Activated T-cell treated with anti-CD3 and anti-CD28 coated beads for 1 hour (primary cell): ENCODE measurements around the gene PLEKHJ1.
"Not testable (repeated sequence)": the region's sequence is repeated elsewhere in the genome, so short reads cannot be mapped to it uniquely, and the experiment has no call there.

ENCODE experiments used
- DNase-seq: peaks from one replicate; pipeline ENCODE4 v3.0.0-alpha.2; 2020; ENCODE audit warnings: low read depth

The PLEKHJ1 gene

DNA sequence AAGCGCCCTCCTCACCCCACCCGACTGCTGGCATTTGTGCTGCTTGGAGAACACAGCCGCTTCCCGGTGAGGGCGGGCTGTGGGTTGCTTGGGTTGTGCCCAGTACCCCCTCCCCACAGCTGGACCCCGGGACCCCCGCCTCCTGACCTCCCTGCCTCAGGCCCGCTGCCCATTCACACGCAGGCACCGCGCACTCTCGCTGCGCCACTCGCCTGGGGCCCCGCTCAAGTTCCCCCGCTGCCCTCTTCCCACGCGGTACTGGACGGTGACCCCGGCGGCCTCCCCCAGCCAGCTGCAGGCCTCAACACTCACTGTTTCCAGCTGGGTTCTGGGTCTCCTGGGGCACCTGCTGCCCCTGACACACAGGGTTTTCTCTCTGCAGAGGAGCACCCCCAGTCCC lies 16.4 kb downstream of the PLEKHJ1 start:
- no peak for DNase-seq

DNA sequence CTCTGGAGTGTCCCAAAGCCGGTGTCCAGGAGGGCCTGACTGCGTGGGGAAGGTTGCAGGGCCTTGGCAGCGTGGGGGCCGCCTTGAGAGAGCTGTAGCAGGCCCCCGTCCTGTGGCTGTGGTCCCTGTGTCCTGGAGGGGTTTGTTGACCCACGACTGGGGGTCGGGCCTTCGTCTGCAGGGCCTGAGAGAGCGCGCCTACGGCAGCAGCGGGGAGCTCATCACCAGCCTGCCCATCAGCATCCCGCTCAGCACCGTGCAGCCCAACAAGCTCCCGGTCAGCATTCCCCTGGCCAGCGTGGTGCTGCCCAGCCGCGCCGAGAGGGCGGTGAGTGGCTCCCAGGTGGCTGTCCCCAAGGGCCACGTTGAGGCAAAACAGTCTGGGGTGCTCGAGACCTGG lies 18.5 kb downstream of the PLEKHJ1 start:
- DNase-seq = no peak

DNA sequence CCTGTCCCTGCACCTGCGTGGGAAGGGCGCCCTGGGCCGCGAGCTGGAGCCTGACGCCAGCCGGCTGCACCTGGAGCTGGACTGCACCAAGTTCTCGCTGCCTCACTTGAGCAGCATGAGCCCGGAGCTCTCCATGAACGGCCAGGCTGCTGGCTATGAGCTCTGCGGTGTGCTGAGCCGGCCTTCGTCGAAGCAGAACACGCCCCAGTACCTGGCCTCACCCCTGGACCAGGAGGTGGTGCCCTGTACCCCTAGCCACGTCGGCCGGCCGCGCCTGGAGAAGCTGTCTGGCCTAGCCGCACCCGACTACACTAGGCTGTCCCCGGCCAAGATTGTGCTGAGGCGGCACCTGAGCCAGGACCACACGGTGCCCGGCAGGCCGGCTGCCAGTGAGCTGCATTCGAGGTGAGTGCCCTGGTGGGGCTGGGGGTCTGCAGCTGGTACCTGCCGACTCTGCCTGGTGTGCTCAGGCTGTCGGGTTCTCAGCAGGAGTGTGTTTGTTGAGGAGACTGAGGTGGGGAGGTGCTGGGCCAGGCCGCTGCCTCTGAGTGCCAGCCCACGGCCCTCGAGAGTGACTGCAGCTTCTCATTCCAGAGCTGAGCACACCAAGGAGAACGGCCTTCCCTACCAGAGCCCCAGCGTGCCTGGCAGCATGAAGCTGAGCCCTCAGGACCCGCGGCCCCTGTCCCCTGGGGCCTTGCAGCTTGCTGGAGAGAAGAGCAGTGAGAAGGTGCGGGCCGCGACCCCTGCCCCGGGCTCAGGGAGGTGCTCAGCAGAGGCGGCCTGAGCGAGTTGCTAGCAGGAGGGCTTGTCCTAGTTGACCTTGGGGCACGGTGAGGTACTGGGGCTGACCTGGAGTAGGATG lies 19.5 kb downstream of the PLEKHJ1 start:
- DNase-seq = no peak

DNA sequence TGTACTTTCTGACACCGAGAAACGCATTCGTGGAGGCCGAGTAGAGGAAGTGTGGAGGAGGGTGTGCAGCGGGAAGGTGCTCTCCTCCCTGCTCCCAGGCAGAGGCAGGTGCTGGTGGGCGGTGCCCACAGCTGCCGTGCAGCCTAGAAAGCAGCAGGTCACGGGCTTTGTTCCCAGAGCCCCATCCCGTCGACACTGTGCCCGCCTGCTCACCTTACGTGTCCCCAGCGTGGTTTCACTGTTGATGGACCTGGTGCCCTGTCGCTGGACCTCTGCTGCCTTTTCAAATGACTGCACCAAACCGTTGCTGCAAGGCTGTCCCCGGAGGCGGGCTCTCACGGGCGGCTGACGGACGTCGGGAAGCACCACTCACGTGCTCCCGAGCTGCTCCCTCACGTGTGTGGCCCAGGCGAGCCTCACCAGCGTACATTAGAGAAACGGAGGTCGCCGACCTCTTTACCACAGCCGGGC lies 20.8 kb downstream of the PLEKHJ1 start:
- peak; percentile 23 for DNase-seq

DNA sequence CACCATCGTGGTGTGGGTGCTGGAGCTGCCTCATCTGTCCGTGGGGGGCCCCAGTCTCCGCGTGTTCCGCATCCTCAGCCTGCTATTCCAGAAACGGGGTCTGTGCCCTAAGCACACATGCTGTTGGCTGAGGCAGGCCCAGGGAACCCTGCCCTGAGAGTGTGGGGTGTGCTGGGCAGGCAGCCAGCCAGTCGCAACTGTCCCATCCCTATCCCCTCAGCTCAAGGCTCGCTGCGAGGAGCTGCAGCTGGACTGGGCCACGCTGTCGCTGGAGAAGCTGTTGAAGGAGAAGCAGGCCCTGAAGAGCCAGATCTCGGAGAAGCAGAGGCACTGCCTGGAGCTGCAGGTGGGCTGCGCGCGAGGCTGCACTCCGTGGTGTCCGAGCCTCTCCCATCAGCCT lies 21.9 kb downstream of the PLEKHJ1 start:
- DNase-seq = no peak

DNA sequence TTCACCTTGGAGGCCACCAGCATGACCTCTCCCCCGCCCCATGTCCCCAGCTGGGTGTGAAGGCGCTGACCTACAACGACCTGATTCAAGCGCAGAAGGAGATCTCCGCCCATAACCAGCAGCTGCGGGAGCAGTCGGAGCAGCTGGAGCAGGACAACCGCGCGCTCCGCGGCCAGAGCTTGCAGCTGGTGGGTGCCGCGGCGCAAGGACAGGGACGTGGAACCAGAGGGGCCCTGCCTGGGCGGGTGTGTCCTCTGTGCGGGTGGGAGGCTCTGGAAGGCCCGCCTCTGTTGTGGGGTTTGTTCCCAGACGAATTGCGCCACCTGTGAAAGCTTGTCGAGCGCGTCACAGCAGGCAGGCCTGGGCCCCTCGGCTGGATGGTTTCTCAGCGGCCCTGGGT lies 22.3 kb downstream of the PLEKHJ1 start:
- DNase-seq = no peak

DNA sequence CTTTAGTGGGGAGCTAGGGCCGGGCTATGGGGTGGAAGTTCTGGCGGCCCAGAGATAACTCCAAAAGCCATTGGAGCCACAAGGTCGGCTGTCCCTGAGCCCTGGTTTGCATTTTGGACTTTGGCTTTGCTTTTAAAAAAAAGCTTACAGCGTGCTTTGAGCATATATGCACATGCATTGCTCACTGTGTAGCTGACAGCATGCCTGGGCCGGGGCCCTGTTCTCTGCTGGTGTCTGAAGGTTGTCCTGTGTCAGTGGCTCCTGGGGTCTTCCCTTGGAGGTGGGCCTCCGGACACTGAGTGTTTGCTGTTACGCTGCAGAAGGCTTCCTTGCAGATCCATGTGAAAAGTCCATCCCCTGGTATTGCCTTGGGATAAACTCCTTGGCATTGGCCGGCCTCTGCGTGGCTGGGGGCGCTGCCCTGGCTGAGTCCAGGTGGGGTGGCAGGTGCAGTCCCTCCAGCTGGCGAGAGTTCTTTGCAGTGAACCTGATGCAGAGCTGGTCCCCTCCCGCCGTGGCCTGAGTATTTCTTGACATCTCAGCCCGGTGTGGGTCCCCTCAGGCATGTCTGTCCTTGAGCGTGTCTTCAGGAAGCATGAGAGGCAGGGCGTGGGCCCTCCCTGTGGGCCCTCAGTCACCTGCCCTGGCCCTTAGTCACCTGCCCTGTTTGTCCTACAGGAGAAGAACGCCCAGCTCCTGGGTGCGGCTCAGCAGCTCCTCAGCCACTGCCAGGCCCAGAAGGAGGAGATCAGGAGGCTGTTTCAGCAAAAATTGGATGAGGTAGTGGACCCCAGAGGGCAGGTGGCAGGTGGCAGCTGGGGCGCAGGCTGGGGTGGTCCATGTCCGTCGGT lies 23.0 kb downstream of the PLEKHJ1 start:
- no peak for DNase-seq

DNA sequence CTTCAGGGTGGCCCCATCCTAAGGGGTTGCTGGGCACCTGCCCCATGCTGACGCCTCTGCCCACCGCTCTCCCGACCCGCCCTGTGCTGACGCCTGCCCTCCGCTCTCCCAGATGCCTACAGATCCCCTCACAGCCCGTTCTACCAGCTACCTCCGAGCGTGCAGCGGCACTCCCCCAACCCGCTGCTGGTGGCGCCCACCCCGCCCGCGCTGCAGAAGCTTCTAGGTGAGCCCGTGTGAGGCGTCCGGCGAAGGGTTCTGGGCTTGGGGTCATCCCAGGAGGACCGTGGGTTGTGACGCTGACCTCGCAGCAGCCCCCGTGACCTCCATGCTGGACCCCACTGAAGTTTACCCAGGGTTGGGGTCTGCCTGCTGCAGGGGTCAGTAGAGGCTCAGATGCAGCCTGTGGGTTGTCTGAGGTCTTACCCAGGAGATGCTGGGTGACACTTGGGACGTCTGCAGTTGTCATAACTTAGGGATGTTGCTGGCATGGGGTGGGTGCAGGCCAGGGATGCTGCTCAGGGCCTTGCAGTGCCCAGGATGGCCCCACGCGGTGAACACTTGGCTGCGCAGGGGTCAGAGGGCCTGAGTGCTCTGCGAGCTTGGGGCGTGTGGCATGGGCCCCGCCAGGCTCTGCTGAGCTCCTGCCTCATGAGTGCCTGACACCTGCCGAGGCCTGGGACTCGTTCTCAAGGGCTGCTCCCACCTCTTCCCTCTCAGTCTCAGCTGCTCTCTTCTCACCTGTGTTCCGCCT lies 25.0 kb downstream of the PLEKHJ1 start:
- DNase-seq = no peak

DNA sequence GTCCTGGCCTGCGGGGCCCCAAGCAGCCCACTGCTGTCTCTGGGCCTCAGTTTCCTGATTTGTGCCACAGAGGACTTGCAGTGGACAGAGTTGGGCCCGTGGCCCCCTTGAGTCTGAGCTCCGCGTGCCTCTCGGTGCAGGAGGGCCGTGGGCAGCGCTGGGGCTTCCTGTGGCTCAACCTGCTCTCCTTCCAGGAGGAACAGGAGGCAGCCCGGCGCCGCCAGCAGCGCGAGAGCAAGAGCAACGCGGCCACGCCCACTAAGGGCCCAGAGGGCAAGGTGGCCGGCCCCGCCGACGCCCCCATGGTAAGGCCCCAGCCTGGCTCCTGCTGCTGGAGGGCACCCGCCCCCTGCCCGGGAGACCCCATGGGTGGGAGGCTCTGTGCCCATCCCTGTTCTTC lies 25.9 kb downstream of the PLEKHJ1 start:
- DNase-seq = no peak

DNA sequence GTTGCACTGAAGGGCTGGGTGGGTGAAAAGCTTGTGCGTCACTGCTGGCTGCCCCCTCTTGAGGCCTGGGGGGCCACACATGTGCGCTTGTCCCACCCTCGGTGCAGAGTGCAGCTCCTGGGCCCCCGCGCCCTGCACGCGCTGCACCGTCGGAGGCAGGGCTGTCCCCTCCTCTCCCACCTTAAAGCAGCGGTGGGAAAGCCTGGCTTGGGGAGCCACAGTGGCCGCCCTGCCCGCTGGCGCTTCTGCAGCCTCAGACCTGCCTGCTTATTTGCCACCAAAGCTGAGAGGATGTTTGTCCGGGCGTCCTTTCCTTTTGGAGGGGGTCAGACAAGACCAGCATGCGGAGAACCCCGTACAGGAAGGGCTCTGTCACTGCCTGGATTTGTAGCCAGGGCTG lies 26.7 kb downstream of the PLEKHJ1 start:
- no peak for DNase-seq

DNA sequence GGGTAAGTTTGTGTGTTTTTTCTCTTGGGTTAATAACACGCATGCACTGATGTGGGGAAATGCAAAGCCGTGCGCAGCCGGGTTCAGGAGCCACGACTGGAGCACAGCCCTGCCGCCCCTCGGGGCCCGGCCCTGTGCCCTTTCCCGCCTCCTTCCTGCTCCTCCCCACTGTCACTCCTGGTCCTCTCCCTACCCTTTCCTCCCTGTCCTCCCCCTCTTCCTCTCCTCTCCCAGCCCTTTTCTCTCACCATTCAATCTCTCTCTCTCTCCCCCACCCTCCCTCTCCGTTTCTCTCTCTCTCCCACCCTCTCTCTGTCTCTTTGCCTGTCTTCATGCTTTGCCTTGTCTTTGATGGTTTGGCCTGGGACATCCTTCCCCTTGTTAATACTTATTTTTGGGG lies 27.2 kb downstream of the PLEKHJ1 start:
- no peak for DNase-seq

DNA sequence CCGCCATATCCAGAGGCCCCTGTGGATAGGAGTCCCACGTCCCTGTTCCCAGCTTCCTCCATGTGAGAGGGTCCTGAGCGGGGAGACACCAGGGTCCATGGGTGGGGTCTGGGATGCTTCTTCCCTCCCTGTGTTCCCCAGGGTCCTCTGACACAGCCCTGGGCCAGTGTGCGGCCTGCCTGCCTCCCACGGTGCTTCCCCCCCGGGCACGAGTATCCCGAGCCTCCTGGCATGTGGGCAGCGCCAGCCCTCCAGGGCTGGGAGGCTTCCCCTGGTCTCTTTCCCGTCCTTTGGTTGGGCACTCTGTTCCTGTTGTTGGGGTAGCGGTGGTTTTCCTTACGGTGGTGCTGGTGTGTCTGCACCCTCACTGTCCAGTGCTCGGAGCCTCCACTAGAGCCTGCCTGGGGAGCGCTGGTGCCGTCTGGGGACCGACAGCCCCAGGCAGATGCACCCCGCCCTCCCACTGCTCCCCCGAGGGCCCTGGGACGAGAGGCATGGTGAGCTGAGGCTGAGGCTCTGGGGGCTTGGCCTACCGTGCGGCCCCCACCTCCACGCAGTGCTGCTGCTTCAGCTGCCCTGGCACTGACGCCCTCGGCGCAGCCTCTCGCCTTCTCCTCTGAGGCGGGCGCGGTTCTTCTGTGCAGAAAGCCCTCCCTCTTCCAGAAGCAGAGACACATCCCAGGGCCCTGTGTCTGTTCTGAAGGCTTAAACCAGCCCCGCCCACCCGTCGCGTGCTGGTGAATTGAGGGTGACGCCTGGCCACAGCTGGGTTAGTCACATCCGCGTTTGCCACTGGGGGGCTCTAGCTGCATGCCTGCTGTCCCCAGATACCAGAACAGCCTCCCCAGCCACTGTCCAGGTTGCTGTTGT lies 27.9 kb downstream of the PLEKHJ1 start:
- DNase-seq = no peak

DNA sequence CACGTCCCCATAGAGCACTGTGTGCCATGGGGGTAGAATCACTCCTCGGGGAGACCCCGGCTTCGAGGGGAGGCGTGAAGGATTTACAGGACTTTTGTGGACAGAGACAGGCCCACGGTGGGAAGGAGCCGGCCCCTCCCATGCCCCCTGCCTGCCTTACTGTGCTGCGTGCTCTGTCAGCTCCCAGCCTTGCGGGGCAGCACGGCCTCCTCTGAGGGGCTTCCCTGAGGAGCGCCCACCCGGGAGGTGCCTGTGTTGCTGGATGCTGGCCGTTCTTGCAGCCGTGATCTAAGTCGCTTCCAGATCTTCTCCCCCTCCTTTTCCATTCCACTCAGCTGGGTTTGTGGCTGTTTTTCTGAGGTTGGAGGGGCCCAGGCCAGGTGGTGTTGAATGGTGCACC lies 29.1 kb downstream of the PLEKHJ1 start:
- DNase-seq = no peak

DNA sequence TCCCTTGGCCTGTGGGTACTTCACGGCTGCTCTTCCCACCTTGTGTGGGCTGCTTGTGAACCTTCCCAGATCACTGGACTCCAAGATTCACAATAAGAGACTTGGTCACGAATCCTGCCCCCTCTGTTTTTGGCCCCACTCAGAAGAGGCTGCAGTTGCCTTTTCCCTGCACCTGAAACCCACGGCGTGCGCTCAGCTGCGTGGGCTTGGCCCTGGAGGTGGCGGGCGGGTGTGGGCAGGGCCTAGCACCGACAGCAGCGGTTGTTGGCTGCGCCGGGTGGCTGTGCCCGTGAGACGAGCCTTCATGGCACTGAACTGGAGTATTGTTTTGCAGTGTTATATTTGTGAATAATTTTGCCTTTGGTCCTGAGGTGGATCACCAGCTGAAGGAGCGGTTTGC lies 33.8 kb downstream of the PLEKHJ1 start:
- no peak for DNase-seq

DNA sequence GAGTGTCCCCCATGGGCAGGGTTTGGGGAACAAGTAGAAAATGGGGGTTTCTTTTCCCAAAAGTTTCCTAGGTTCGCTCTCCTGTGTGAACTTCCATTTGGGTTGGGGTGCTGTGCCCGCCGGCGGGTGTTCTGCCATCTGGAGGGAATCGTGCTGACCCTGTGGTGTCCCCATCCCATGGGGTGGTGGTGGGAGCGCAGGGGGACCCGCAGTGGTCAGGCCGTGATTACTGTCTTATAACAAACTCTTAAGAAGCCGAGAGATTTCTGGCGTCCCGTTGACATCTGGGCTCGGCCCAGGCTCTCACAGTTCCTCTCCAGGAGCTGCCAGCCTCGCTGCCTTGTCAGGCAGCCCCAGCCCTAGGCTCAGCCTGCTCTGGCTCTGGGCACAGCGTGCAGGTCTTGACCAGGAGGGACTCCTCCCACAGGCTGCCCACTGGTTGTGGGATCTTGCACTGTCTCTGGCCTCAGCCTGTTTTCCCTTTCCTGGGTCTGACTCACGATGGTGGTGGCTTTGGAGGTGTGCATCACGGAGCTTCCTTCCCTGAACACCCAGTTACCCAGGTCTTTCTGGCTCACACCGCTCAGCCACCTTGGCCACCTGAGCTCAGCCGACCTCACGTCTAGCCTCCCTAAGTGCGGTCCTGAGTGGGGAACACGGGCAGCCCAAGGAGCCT lies 34.5 kb downstream of the PLEKHJ1 start:
- no peak for DNase-seq

DNA sequence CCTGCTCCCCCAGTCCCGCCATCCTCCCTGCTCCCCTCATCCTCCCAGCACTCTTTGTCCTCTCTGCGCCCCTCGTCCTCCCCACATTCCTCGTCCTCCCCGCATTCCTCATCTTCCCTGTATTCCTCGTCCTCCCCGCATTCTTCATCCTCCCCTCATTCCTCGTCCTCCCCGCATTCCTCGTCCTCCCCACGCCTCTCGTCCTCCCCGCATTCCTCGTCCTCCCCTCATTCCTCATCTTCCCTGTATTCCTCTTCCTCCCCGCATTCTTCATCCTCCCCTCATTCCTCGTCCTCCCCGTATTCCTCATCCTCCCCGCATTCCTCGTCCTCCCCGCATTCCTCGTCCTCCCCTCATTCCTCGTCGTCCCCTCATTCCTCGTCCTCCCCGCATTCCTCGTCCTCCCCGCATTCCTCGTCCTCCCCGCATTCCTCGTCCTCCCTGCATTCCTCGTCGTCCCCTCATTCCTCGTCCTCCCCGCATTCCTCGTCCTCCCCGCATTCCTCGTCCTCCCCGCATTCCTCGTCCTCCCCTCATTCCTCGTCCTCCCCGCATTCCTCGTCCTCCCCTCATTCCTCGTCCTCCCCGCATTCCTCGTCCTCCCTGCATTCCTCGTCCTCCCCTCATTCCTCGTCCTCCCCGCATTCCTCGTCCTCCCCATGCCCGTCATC lies 35.4 kb downstream of the PLEKHJ1 start:
- not testable (repeated sequence) for DNase-seq

DNA sequence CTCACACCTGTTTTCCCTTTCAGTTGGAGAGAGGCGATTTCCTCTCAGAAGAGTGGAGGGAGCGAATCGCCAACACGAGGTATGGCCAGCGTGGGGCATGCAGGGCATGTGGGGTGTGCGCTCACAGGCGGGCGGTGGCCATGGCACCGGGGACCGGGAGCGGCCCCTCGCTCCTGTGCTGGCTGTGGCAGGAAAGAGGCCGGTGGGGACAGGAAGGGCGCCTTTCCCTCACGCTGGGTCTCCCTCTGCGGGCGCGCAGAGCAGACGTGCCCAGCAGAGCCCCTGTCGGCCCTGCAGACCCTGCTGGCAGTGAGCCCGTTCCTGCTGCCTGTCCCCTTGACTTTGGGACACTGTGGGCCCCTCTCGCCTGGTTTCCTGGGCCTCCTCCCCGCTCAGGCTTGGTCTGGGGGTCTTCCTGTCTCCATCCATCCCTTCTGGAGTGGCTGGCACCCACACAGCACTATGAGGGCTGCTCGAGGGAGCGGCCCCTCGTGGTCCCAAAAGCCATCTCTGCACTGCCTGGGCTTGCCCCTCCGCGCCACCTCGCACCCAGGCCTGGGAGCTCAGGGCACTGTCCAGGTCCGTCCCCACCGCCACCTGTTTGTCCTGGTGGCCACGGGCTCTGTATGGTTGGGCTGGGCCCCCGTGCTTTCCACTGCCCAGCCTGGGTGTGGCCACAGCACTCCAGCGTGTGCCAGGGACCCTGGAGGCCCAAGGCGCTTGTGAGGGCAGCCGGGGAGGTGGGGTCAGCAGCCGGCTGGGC lies 36.1 kb downstream of the PLEKHJ1 start:
- no peak for DNase-seq

DNA sequence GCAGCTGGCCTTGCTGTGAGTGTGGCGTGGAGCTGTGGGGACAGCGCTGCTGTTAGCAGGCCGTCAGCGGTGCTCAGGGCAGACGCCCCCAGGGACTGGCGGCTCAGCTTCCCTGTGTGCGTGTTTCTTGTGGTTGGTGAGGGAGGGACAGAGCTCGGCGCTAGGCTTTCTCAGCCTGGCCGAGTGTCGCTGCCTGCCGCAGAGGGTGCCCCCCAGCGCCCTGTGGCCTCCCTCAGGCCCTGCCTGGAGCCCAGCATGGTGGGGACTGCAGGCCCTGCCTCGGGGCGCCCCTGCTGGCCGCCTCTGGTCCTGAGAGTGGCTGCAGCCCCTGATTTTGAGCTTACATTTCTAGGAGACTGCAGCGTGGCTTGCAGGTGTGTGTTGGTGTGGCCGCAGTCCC lies 36.9 kb downstream of the PLEKHJ1 start:
- DNase-seq = no peak

DNA sequence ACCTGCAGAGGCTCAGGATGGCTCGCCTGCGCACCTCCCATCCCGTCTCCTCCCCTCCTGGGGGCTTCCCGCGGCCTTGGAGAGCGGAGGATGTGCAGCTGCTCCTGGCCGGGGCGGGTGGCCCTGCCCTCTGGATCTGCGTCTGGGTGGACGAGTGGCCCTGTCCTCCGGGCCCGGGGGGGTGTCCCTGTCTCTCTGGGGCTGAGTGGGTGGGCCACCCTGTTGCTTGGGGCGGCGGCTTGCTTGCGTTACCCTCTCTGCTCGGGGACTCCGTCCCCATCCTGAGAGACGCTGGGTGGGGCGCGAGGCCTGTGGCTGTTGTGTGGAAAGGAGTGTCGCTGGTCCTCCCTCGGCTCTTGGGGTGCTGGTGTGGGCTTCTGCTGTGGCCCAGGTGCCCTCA lies 37.8 kb downstream of the PLEKHJ1 start:
- DNase-seq = no peak

DNA sequence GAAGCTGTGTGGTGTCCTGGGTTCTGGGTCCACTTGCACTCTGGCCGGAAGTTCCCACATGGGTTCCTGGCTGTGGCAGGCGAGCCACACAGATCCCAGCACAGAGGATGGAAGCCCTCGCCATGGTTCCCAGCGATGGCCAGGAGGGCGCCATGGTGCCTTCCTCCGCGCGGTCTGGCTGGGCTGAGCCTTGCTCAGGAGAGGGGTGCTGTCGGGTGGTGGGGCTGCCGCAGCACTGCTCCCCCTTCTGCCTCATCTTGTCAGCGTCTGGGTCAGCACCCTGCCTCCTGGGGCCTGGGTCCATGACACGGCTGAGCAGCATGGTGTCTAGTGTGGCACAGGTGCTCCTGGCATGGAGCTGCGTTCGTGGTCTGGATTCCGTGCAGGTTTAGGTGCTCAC lies 38.9 kb downstream of the PLEKHJ1 start:
- DNase-seq = no peak
